ENCODE results near the gene SPATC1L. TPM values are rescaled to one million over a fixed set of nuclear protein-coding genes. Genes with fewer than 3 reads are reported as not detected.

Gene SPATC1L
- total RNA-seq, 1 experiment from 2014 or later, result 16.7 TPM

GRCh38 chr21:46158666-46159300 lies 25.5 kb downstream of the SPATC1L start:
- H3K79me2 ChIP-seq (ENCODE audit: low read length), result no peaks in the 10 kb centered on the region
- H3K9me3 ChIP-seq (ENCODE audit: low read length), result no peaks in the 10 kb centered on the region
- no peak overlapping the region for H3K4me2 ChIP-seq (ENCODE audit: low read depth, low read length, poor library complexity, severe bottlenecking)
- H3K36me3 ChIP-seq (ENCODE audit: insufficient read depth, low read length), result no peaks in the 10 kb centered on the region
- no peaks in the 10 kb centered on the region for H4K20me1 ChIP-seq (ENCODE audit: insufficient read depth, low read depth, low read length)
- H3K4me3 ChIP-seq (ENCODE audit: low read length), result no peak overlapping the region
- H3K27ac ChIP-seq (ENCODE audit: low read length), result no peak overlapping the region
- H2AFZ ChIP-seq (ENCODE audit: low read length), result no peak overlapping the region
- H3K9ac ChIP-seq (ENCODE audit: low read length), result no peak overlapping the region
- no peaks in the 10 kb centered on the region for H3K27me3 ChIP-seq (ENCODE audit: low read length)
- no peaks in the 10 kb centered on the region for H3K9me2 ChIP-seq (replicated peaks; ENCODE audit: insufficient read depth, low read length)
- DNase-seq, result no peak
- no peaks in the 10 kb centered on the region for H3K4me1 ChIP-seq (ENCODE audit: low read length)

- Histone ChIP-seq H3K27ac (ENCODE audit: low read length) (no peak overlapping the region), H3K9me3 (ENCODE audit: low read length) (no peaks in the 10 kb centered on the region), H4K20me1 (ENCODE audit: insufficient read depth, low read depth, low read length) (no peaks in the 10 kb centered on the region), H3K27me3 (ENCODE audit: low read length) (no peaks in the 10 kb centered on the region), H3K4me2 (ENCODE audit: low read depth, low read length, poor library complexity, severe bottlenecking) (no peak overlapping the region), H3K79me2 (ENCODE audit: low read length) (no peaks in the 10 kb centered on the region), H3K9me2 (replicated peaks; ENCODE audit: insufficient read depth, low read length) (no peaks in the 10 kb centered on the region), H2AFZ (ENCODE audit: low read length) (no peak overlapping the region), H3K36me3 (ENCODE audit: insufficient read depth, low read length) (no peaks in the 10 kb centered on the region), H3K9ac (ENCODE audit: low read length) (no peak overlapping the region), H3K4me3 (ENCODE audit: low read length) (no peak overlapping the region), H3K4me1 (ENCODE audit: low read length) (peaks cover 6% of the 10 kb centered on the region)
- DNase-seq, result no peak
Measured at GRCh38 chr21:46157987-46158451, 26.2 kb downstream of the SPATC1L start.

- no peaks in the 10 kb centered on the region for H3K79me2 ChIP-seq (ENCODE audit: low read length)
- no peaks in the 10 kb centered on the region for H3K36me3 ChIP-seq (ENCODE audit: insufficient read depth, low read length)
- no peaks in the 10 kb centered on the region for H3K9me3 ChIP-seq (ENCODE audit: low read length)
- H3K27me3 ChIP-seq (ENCODE audit: low read length), result no peaks in the 10 kb centered on the region
- peaks cover 8% of the 10 kb centered on the region for H3K4me1 ChIP-seq (ENCODE audit: low read length)
- no peaks in the 10 kb centered on the region for H3K9me2 ChIP-seq (replicated peaks; ENCODE audit: insufficient read depth, low read length)
- no peak overlapping the region for H3K27ac ChIP-seq (ENCODE audit: low read length)
- no peak for DNase-seq
- no peak overlapping the region for H3K4me2 ChIP-seq (ENCODE audit: low read depth, low read length, poor library complexity, severe bottlenecking)
- no peaks in the 10 kb centered on the region for H4K20me1 ChIP-seq (ENCODE audit: insufficient read depth, low read depth, low read length)
- no peak overlapping the region for H3K4me3 ChIP-seq (ENCODE audit: low read length)
- H2AFZ ChIP-seq (ENCODE audit: low read length), result no peak overlapping the region
- no peak overlapping the region for H3K9ac ChIP-seq (ENCODE audit: low read length)
Measured at GRCh38 chr21:46157396-46157986, 26.8 kb downstream of the SPATC1L start.

- no peak overlapping the region for H3K27ac ChIP-seq (ENCODE audit: low read length)
- no peaks in the 10 kb centered on the region for H3K9me3 ChIP-seq (ENCODE audit: low read length)
- H3K4me1 ChIP-seq (ENCODE audit: low read length), result peaks cover 8% of the 10 kb centered on the region
- H4K20me1 ChIP-seq (ENCODE audit: insufficient read depth, low read depth, low read length), result no peaks in the 10 kb centered on the region
- H3K9ac ChIP-seq (ENCODE audit: low read length), result no peak overlapping the region
- H3K4me2 ChIP-seq (ENCODE audit: low read depth, low read length, poor library complexity, severe bottlenecking), result no peak overlapping the region
- no peaks in the 10 kb centered on the region for H3K27me3 ChIP-seq (ENCODE audit: low read length)
- no peaks in the 10 kb centered on the region for H3K79me2 ChIP-seq (ENCODE audit: low read length)
- no peak overlapping the region for H3K4me3 ChIP-seq (ENCODE audit: low read length)
- H3K9me2 ChIP-seq (replicated peaks; ENCODE audit: insufficient read depth, low read length), result no peaks in the 10 kb centered on the region
- no peak for DNase-seq
- no peak overlapping the region for H2AFZ ChIP-seq (ENCODE audit: low read length)
- H3K36me3 ChIP-seq (ENCODE audit: insufficient read depth, low read length), result no peaks in the 10 kb centered on the region
Measured at GRCh38 chr21:46156678-46157077, 27.6 kb downstream of the SPATC1L start.

- no peaks in the 10 kb centered on the region for H3K9me3 ChIP-seq (ENCODE audit: low read length)
- no peaks in the 10 kb centered on the region for H4K20me1 ChIP-seq (ENCODE audit: insufficient read depth, low read depth, low read length)
- no peaks in the 10 kb centered on the region for H3K27me3 ChIP-seq (ENCODE audit: low read length)
- no peak for DNase-seq
- no peak overlapping the region for H3K9ac ChIP-seq (ENCODE audit: low read length)
- H3K9me2 ChIP-seq (replicated peaks; ENCODE audit: insufficient read depth, low read length), result no peaks in the 10 kb centered on the region
- no peak overlapping the region for H3K27ac ChIP-seq (ENCODE audit: low read length)
- H2AFZ ChIP-seq (ENCODE audit: low read length), result no peak overlapping the region
- no peaks in the 10 kb centered on the region for H3K36me3 ChIP-seq (ENCODE audit: insufficient read depth, low read length)
- peaks cover 8% of the 10 kb centered on the region for H3K4me1 ChIP-seq (ENCODE audit: low read length)
- no peaks in the 10 kb centered on the region for H3K79me2 ChIP-seq (ENCODE audit: low read length)
- H3K4me2 ChIP-seq (ENCODE audit: low read depth, low read length, poor library complexity, severe bottlenecking), result no peak overlapping the region
- no peak overlapping the region for H3K4me3 ChIP-seq (ENCODE audit: low read length)
Measured at GRCh38 chr21:46156378-46156645, 27.9 kb downstream of the SPATC1L start.

GRCh38 chr21:46155514-46156377 lies 28.5 kb downstream of the SPATC1L start, which contains the start of gene FTCD:
Gene FTCD (minus strand): TSS chr21:46155579. CDS start chr21:46155523, 56 bp downstream.
- Histone ChIP-seq H3K27me3 (ENCODE audit: low read length) (no peaks in the 10 kb centered on the region), H3K27ac (ENCODE audit: low read length) (no peak within 1 kb of the TSS), H3K9me2 (replicated peaks; ENCODE audit: insufficient read depth, low read length) (no peaks in the 10 kb centered on the region), H3K9ac (ENCODE audit: low read length) (no peak within 1 kb of the TSS), H2AFZ (ENCODE audit: low read length) (no peak within 1 kb of the TSS), H3K79me2 (ENCODE audit: low read length) (no peaks in the 10 kb centered on the region), H3K9me3 (ENCODE audit: low read length) (no peaks in the 10 kb centered on the region), H3K4me3 (ENCODE audit: low read length) (no peak within 1 kb of the TSS), H3K36me3 (ENCODE audit: insufficient read depth, low read length) (no peaks in the 10 kb centered on the region), H4K20me1 (ENCODE audit: insufficient read depth, low read depth, low read length) (no peaks in the 10 kb centered on the region), H3K4me1 (ENCODE audit: low read length) (peaks cover 8% of the 10 kb centered on the region), H3K4me2 (ENCODE audit: low read depth, low read length, poor library complexity, severe bottlenecking) (no peak within 1 kb of the TSS)
- no peak for DNase-seq

GRCh38 chr21:46154955-46155513 lies 29.2 kb downstream of the SPATC1L start:
- H3K4me1 ChIP-seq (ENCODE audit: low read length), result peaks cover 8% of the 10 kb centered on the region
- H3K79me2 ChIP-seq (ENCODE audit: low read length), result no peaks in the 10 kb centered on the region
- no peaks in the 10 kb centered on the region for H4K20me1 ChIP-seq (ENCODE audit: insufficient read depth, low read depth, low read length)
- no peak for DNase-seq
- H3K9me3 ChIP-seq (ENCODE audit: low read length), result no peaks in the 10 kb centered on the region
- H3K36me3 ChIP-seq (ENCODE audit: insufficient read depth, low read length), result no peaks in the 10 kb centered on the region
- H3K4me3 ChIP-seq (ENCODE audit: low read length), result no peak overlapping the region
- H3K4me2 ChIP-seq (ENCODE audit: low read depth, low read length, poor library complexity, severe bottlenecking), result no peak overlapping the region
- H2AFZ ChIP-seq (ENCODE audit: low read length), result no peak overlapping the region
- no peaks in the 10 kb centered on the region for H3K9me2 ChIP-seq (replicated peaks; ENCODE audit: insufficient read depth, low read length)
- no peaks in the 10 kb centered on the region for H3K27me3 ChIP-seq (ENCODE audit: low read length)
- H3K9ac ChIP-seq (ENCODE audit: low read length), result no peak overlapping the region
- H3K27ac ChIP-seq (ENCODE audit: low read length), result no peak overlapping the region
